H1 (cell line): ENCODE measurements around the gene TIGD6. TPM values are rescaled to one million over a fixed set of nuclear protein-coding genes. Genes with fewer than 3 reads are reported as not detected.

Experiments
- CTCF ChIA-PET: fragments of 300-600 bp; sonication (Branson Sonifier 250); formaldehyde crosslinking; loops from one replicate; lab custom pipeline; 2021; ENCODE audit not compliant: partially characterized antibody; lab: Charles Lee
- POLR2A ChIA-PET: fragments of 300-600 bp; sonication (Branson Sonifier 250); formaldehyde crosslinking; loops from one replicate; lab custom pipeline; 2021; ENCODE audit warnings: inconsistent platforms; ENCODE audit not compliant: partially characterized antibody; lab: Charles Lee
- DNase-seq, 2 experiments: peaks; one replicate each; pipeline versions ENCODE4 v3.0.0 to v3.0.0-alpha.2; 2010 to 2022; ENCODE audit warnings: low spot score in 2 of 2, low read depth in 1 of 2, mixed read lengths in 1 of 2
- FAIRE-seq: peaks from 2 replicates; lab custom pipeline; 2011; peaks lifted over from hg19 to GRCh38; lab: Jason Lieb, UNC
- H2AFZ ChIP-seq: 2 replicates; pipeline ENCODE4 v1.8.1; 2012; ENCODE audit warnings: low read length, inconsistent platforms
- H2AK5ac ChIP-seq: 2 replicates; pipeline ENCODE4 v1.6.1; 2013; ENCODE audit warnings: low read depth, low read length
- H2BK120ac ChIP-seq: replicated peaks from 2 replicates; pipeline ENCODE3; 2013; ENCODE audit warnings: low read depth, low read length, inconsistent platforms
- H2BK12ac ChIP-seq: 2 replicates; pipeline ENCODE4 v1.6.1; 2013; ENCODE audit warnings: low read depth, low read length
- H2BK15ac ChIP-seq: 2 replicates; pipeline ENCODE4 v1.6.1; 2013; ENCODE audit warnings: low read length
- H2BK20ac ChIP-seq: 2 replicates; pipeline ENCODE4 v1.6.1; 2013; ENCODE audit warnings: low read length
- H2BK5ac ChIP-seq: 2 replicates; pipeline ENCODE4 v1.6.1; 2013; ENCODE audit warnings: low read depth, low read length
- H3K14ac ChIP-seq: 2 replicates; pipeline ENCODE4 v1.6.1; 2013; ENCODE audit warnings: inconsistent platforms; ENCODE audit not compliant: insufficient read length
- H3K18ac ChIP-seq: 2 replicates; pipeline ENCODE4 v1.6.1; 2013; ENCODE audit warnings: low read length; ENCODE audit errors: extremely low read depth
- H3K23ac ChIP-seq: 2 replicates; pipeline ENCODE4 v1.6.1; 2013; ENCODE audit warnings: inconsistent platforms; ENCODE audit not compliant: insufficient read length
- H3K23me2 ChIP-seq: 2 replicates; pipeline ENCODE4 v1.6.1; 2013; ENCODE audit warnings: low read depth, low read length
- H3K27ac ChIP-seq: 2 replicates; pipeline ENCODE4 v1.6.1; 2011; ENCODE audit warnings: low read depth, low read length, inconsistent platforms
- H3K27me3 ChIP-seq, 4 experiments: replicated peaks in 1 of 4; 1 replicate in 1 of 4; 2 replicates in 3 of 4; pipeline versions ENCODE4 v1.6.1 to v1.8.1; 2011 to 2013; ENCODE audit warnings: low read length in 3 of 4, mild to moderate bottlenecking in 3 of 4, inconsistent platforms in 2 of 4, mixed read lengths in 2 of 4, moderate library complexity in 1 of 4; ENCODE audit not compliant: control insufficient read depth in 3 of 4, insufficient read depth in 3 of 4; ENCODE audit errors: extremely low read depth in 1 of 4
- H3K36me3 ChIP-seq, 4 experiments: 2 replicates each; pipeline versions ENCODE4 v1.6.1 to v1.8.1; 2011 to 2013; ENCODE audit warnings: mild to moderate bottlenecking in 4 of 4, low read length in 3 of 4, moderate library complexity in 2 of 4, control low read depth in 1 of 4, inconsistent platforms in 1 of 4; ENCODE audit not compliant: insufficient read depth in 4 of 4, control insufficient read depth in 2 of 4
- H3K4ac ChIP-seq: replicated peaks from 2 replicates; pipeline ENCODE3; 2013; ENCODE audit warnings: low read length, low read depth, mixed read lengths, inconsistent platforms; ENCODE audit not compliant: insufficient read length
- H3K4me1 ChIP-seq, 4 experiments: replicated peaks in 1 of 4; 1 replicate in 1 of 4; 2 replicates in 3 of 4; pipeline versions ENCODE4 v1.6.1 to v1.8.1; 2011 to 2013; ENCODE audit warnings: low read length in 3 of 4, inconsistent platforms in 2 of 4, mixed read lengths in 1 of 4; ENCODE audit not compliant: insufficient read depth in 4 of 4, control insufficient read depth in 3 of 4
- H3K4me2 ChIP-seq, 2 experiments: 2 replicates each; pipeline versions ENCODE4 v1.6.1 to v1.8.1; 2011 to 2013; ENCODE audit warnings: low read depth in 2 of 2, low read length in 2 of 2, control low read depth in 1 of 2, inconsistent platforms in 1 of 2, mild to moderate bottlenecking in 1 of 2; ENCODE audit not compliant: insufficient read depth in 1 of 2
- H3K4me3 ChIP-seq, 4 experiments: fragments of 200-600, 300-600 bp in 1 of 4; sonication (generic), shearing (Covaris generic), sonication (Bioruptor Twin) in 1 of 4; 2 replicates each; pipeline versions ENCODE4 v1.5.1 to v1.8.1; 2011 to 2016; ENCODE audit warnings: low read length in 4 of 4, low read depth in 3 of 4, control low read depth in 2 of 4, inconsistent platforms in 2 of 4, mild to moderate bottlenecking in 2 of 4, mixed read lengths in 1 of 4, moderate library complexity in 1 of 4; ENCODE audit not compliant: insufficient read depth in 2 of 4; ENCODE audit errors: extremely low read depth in 1 of 4
- H3K56ac ChIP-seq: replicated peaks from 2 replicates; pipeline ENCODE3; 2013; ENCODE audit warnings: low read depth, mild to moderate bottlenecking, mixed read lengths, low read length, inconsistent platforms; ENCODE audit not compliant: insufficient read length
- H3K79me1 ChIP-seq: 2 replicates; pipeline ENCODE4 v1.6.1; 2013; ENCODE audit warnings: low read depth, low read length, control low read depth
- H3K79me2 ChIP-seq, 2 experiments: 2 replicates each; pipeline versions ENCODE4 v1.6.1 to v1.8.1; 2012 to 2013; ENCODE audit warnings: low read length in 2 of 2, mild to moderate bottlenecking in 2 of 2, inconsistent platforms in 1 of 2; ENCODE audit not compliant: insufficient read depth in 2 of 2, control insufficient read depth in 1 of 2
- H3K9ac ChIP-seq, 4 experiments: replicated peaks in 1 of 4; 1 replicate in 1 of 4; 2 replicates in 3 of 4; pipeline versions ENCODE4 v1.6.1 to v1.8.1; 2011 to 2013; ENCODE audit warnings: low read depth in 3 of 4, low read length in 3 of 4, control low read depth in 2 of 4, mild to moderate bottlenecking in 2 of 4, moderate library complexity in 2 of 4, inconsistent platforms in 1 of 4; ENCODE audit errors: extremely low read depth in 1 of 4
- H3K9me3 ChIP-seq, 2 experiments: 2 replicates each; pipeline versions ENCODE4 v1.6.1 to v1.8.1; 2012 to 2013; ENCODE audit warnings: mild to moderate bottlenecking in 2 of 2, moderate library complexity in 2 of 2, control low read depth in 1 of 2, inconsistent platforms in 1 of 2, low read depth in 1 of 2, low read length in 1 of 2, mixed read lengths in 1 of 2; ENCODE audit not compliant: insufficient read depth in 2 of 2
- H4K20me1 ChIP-seq, 2 experiments: replicated peaks in 1 of 2; 2 replicates each; pipeline versions ENCODE3 to v1.8.1; 2011 to 2013; ENCODE audit warnings: inconsistent platforms in 2 of 2, low read length in 2 of 2, mild to moderate bottlenecking in 1 of 2; ENCODE audit not compliant: insufficient read depth in 2 of 2, control insufficient read depth in 1 of 2
- H4K5ac ChIP-seq: 2 replicates; pipeline ENCODE4 v1.6.1; 2013; ENCODE audit warnings: low read length, low read depth, mixed read lengths, inconsistent platforms; ENCODE audit not compliant: insufficient read length
- H4K8ac ChIP-seq: 2 replicates; pipeline ENCODE4 v1.8.0; 2013; ENCODE audit warnings: mild to moderate bottlenecking, moderate library complexity, low read length, inconsistent platforms; ENCODE audit not compliant: insufficient read depth; ENCODE audit errors: extremely low read depth
- H4K91ac ChIP-seq: replicated peaks from 2 replicates; pipeline ENCODE3; 2013; ENCODE audit warnings: low read length, mixed read lengths, inconsistent platforms; ENCODE audit not compliant: insufficient read length
- ASH2L ChIP-seq: fragments of 200-600, 300-600 bp; sonication (generic); IDR thresholded peaks from one replicate; pipeline ENCODE4 v1.7.1; 2017; ENCODE audit warnings: low read length
- EZH2 ChIP-seq: fragments of 200-600 bp; sonication (generic); IDR thresholded peaks from 2 replicates; pipeline ENCODE4 v1.7.1; 2012; ENCODE audit warnings: low read depth, mild to moderate bottlenecking, moderate library complexity, low read length, inconsistent platforms; ENCODE audit not compliant: severe bottlenecking
- HDAC2 ChIP-seq, 2 experiments: fragments of 300-600 bp in 1 of 2; sonication (generic) in 1 of 2; IDR thresholded peaks; 2 replicates each; pipeline ENCODE4 v1.6.1; 2011 to 2012; ENCODE audit warnings: low read depth in 2 of 2, low read length in 2 of 2, mild to moderate bottlenecking in 2 of 2, moderate library complexity in 2 of 2, borderline replicate concordance in 1 of 2, inconsistent platforms in 1 of 2
- KDM1A ChIP-seq: fragments of 200-600, 300-600 bp; sonication (generic); IDR thresholded peaks from 2 replicates; pipeline ENCODE4 v1.7.1; 2016; ENCODE audit warnings: mild to moderate bottlenecking, low read length, borderline replicate concordance
- KDM4A ChIP-seq: IDR thresholded peaks from one replicate; pipeline ENCODE4 v1.7.1; 2012; ENCODE audit warnings: low read depth, mild to moderate bottlenecking, moderate library complexity, low read length, inconsistent platforms; ENCODE audit not compliant: severe bottlenecking
- MAFK ChIP-seq: IDR thresholded peaks from 2 replicates; pipeline ENCODE4 v1.6.1; 2012; ENCODE audit warnings: low read depth, mild to moderate bottlenecking, improper control_type of control experiment, low read length
- SP2 ChIP-seq: IDR thresholded peaks from 2 replicates; pipeline ENCODE4 v1.6.1; 2012; ENCODE audit warnings: mild to moderate bottlenecking, low read length, inconsistent platforms
- TAF7 ChIP-seq: optimal IDR thresholded peaks from 2 replicates; pipeline ENCODE3; 2011; ENCODE audit warnings: low read depth, mild to moderate bottlenecking, inconsistent platforms, low read length, moderate library complexity, borderline replicate concordance
- WGBS, 2 experiments: shearing (Covaris generic) in 1 of 2; methylation state at CpG; one replicate each; pipeline versions ENCODE4 v1.1.6 to v1.1.7; 2013 to 2015; ENCODE audit warnings: low lambda C conversion rate in 2 of 2, mixed read lengths in 2 of 2, inconsistent platforms in 1 of 2, low coverage in 1 of 2, missing lambda C conversion rate in 1 of 2; ENCODE audit not compliant: insufficient replicate concordance in 2 of 2, insufficient coverage in 1 of 2, insufficient read length in 1 of 2; ENCODE audit errors: extremely low coverage in 1 of 2, missing lambda C conversion rate in 1 of 2; 5-methylcytosine and 5-hydroxymethylcytosine counted together
- polyA plus RNA-seq, 7 experiments: library from polyadenylated mRNA; depleted of rRNA in 3 of 7; stranded (reverse) in 5 of 7; unstranded in 2 of 7; fragments of >200 nt in 5 of 7; fragments of 200-250 nt in 2 of 7; gene quantifications; 1 replicate in 5 of 7; 2 replicates in 1 of 7; 4 replicates in 1 of 7; pipeline versions ENCODE4 v1.2.1 to v1.2.3, GENCODE V29; 2011 to 2013; ENCODE audit warnings: missing spikeins in 2 of 7, mixed read lengths in 2 of 7
- total RNA-seq: library from RNA; stranded (reverse); fragmentation: NEBNext Ultra II Directional; extraction: Animal tissue kit (Norgen Biotek cat#: 25700); gene quantifications from 2 replicates; pipeline ENCODE4 v1.2.1, GENCODE V29; 2021

TIGD6 gene
- total and polyA plus RNA-seq, 2 of the 8 experiments (the other 6 are each of a cell fraction or from before 2014, with no cell fraction given) = 1.3 to 2.4 TPM

GRCh38 chr5:149948993-149949392 is 51.5 kb downstream of the TIGD6 start:
- Histone ChIP-seq H3K36me3 (no peaks in the 10 kb centered on the region), H4K8ac (no peak overlapping the region), H3K4me2 (no peak overlapping the region), H3K18ac (no peak overlapping the region), H4K91ac (no peak overlapping the region), H3K79me1 (no peaks in the 10 kb centered on the region), H3K27ac (no peak overlapping the region), H3K4me3 (no peak overlapping the region), H3K27me3 (no peaks in the 10 kb centered on the region), H2BK20ac (no peak overlapping the region), H3K4me1 (no peaks in the 10 kb centered on the region), H2BK120ac (no peak overlapping the region), H4K5ac (no peak overlapping the region), H3K79me2 (no peaks in the 10 kb centered on the region), H3K9me3 (no peaks in the 10 kb centered on the region), H3K9ac (no peak overlapping the region), H3K4ac (no peak overlapping the region), H4K20me1 (no peaks in the 10 kb centered on the region), H3K14ac (no peak overlapping the region), H2BK5ac (no peak overlapping the region), H2AFZ (no peak overlapping the region), H2BK12ac (no peak overlapping the region), H2AK5ac (no peak overlapping the region), H3K23ac (no peak overlapping the region), H3K23me2 (no peaks in the 10 kb centered on the region), H3K56ac (no peak overlapping the region), H2BK15ac (no peak overlapping the region)
- POLR2A ChIA-PET = interaction anchor here (1.0 kb wide), 1 partner anchor 13 kb away, joined by 3 read pairs; no protein-coding TSS in a partner anchor
- DNase-seq = no peak
- no peak for FAIRE-seq
- CTCF ChIA-PET = interaction anchor here (0.8 to 9.8 kb wide), 8 partner anchors 10 to 320 kb away, joined by 3 to 104 read pairs (median 3); partner anchors contain the start of gene SLC26A2
- 89% methylated on average over 5 of the region's 5 CpGs; no CpG with 5 or more reads in 1 of the 2 experiments for WGBS, 2 experiments
- no peak for TF ChIP-seq ASH2L
- TF ChIP-seq KDM4A = no peak
- TF ChIP-seq EZH2 = no peak
- TF ChIP-seq SP2 = no peak
- no peak for TF ChIP-seq HDAC2 (IDR thresholded peaks at IDR 0.05; ENCODE audit: borderline replicate concordance in 1 of 2, low read depth in 2 of 2, low read length in 2 of 2)
- TF ChIP-seq TAF7 = no peak
- TF ChIP-seq KDM1A = no peak
- TF ChIP-seq MAFK = no peak
